Lower lobe of right lung (tissue), 2 donors: Measurements from ENCODE around the gene TRIP13. TPM values are rescaled to one million over a fixed set of nuclear protein-coding genes. Genes with fewer than 3 reads are reported as not detected.

ENCODE experiments used
- ATAC-seq, 2 donors: fragments of 200-7000 bp; cut with Tn5 transposase; one replicate each; pipeline ENCODE4 v1.9.1; 2020 to 2022; ENCODE audit warnings: mild to moderate bottlenecking in 2 of 2, moderate library complexity in 2 of 2
- DNase-seq: peaks from one replicate; pipeline ENCODE4 v3.0.0-alpha.2; 2020
- H3K27ac ChIP-seq: fragments of 200-600 bp; one replicate; pipeline ENCODE4 v1.8.0; 2022
- H3K27me3 ChIP-seq: fragments of 200-600 bp; one replicate; pipeline ENCODE4 v1.8.0; 2022; ENCODE audit warnings: low read depth
- H3K36me3 ChIP-seq: fragments of 200-600 bp; one replicate; pipeline ENCODE4 v1.8.0; 2022; ENCODE audit warnings: mild to moderate bottlenecking
- H3K4me1 ChIP-seq: fragments of 200-600 bp; one replicate; pipeline ENCODE4 v1.8.0; 2022
- H3K4me3 ChIP-seq: fragments of 200-600 bp; one replicate; pipeline ENCODE4 v1.8.0; 2022; ENCODE audit warnings: mild to moderate bottlenecking
- H3K9me3 ChIP-seq: fragments of 200-600 bp; one replicate; pipeline ENCODE4 v1.8.0; 2022
- CTCF ChIP-seq: fragments of 200-600 bp; IDR thresholded peaks from one replicate; pipeline ENCODE4 v1.8.0; 2022; ENCODE audit warnings: antibody characterized with exemption, mild to moderate bottlenecking
- intact Hi-C: fragments of 100-400 bp; cut with DNase I; formaldehyde crosslinking; loops from one replicate; pipeline ENCODE4 v1.11.0; 2022
- total RNA-seq: library from RNA; stranded (reverse); fragmentation: NEBNext Ultra II Directional; extraction: Animal tissue kit (Norgen Biotek cat#: 25700); gene quantifications from one replicate; pipeline ENCODE4 v1.2.1, GENCODE V29; 2021
- donor health status: DM: no; HTN: yes; CAD: no; lungs with severe emphysema.

The TRIP13 gene
- total RNA-seq, 1 donor from 2014 or later: 1.0 TPM

- no peak overlapping the region for H3K4me3 ChIP-seq
- intact Hi-C loops: no loop called here
- peaks cover 19% of the 10 kb centered on the region for H3K27me3 ChIP-seq
- no peak for DNase-seq
- H3K36me3 ChIP-seq: no peaks in the 10 kb centered on the region
- no peak overlapping the region for H3K27ac ChIP-seq
- TF ChIP-seq CTCF: no peak
- no peaks in the 10 kb centered on the region for H3K4me1 ChIP-seq
- no peak for ATAC-seq
- no peaks in the 10 kb centered on the region for H3K9me3 ChIP-seq
Measured at GRCh38 chr5:966345-966710, 73.6 kb downstream of the TRIP13 start.

DNA sequence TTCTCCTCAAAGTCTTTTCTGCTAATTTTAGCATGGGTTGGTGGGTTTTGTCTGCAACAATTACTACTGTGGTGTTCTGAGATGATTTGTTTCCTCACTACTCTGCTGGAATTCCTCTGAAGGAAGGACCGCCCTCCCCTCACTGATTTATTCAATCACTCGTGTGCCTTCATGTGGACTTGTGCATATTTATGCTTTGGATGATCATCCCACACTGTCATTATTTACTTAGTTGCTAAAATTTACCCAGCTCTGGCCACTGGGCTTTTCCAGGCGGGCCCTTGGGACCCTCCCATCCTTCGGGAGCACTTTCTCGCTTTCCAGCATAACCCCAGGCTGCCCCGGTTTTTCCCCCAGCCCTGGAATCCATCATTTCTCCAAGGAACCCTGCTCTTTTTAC lies 74.3 kb downstream of the TRIP13 start:
- no peaks in the 10 kb centered on the region for H3K36me3 ChIP-seq
- ATAC-seq: no peak
- H3K27me3 ChIP-seq: peaks cover 19% of the 10 kb centered on the region
- no peak for DNase-seq
- H3K4me1 ChIP-seq: no peaks in the 10 kb centered on the region
- no peak for TF ChIP-seq CTCF
- no peak overlapping the region for H3K4me3 ChIP-seq
- intact Hi-C loops: no loop called here
- no peaks in the 10 kb centered on the region for H3K9me3 ChIP-seq
- no peak overlapping the region for H3K27ac ChIP-seq

Other genes with a start within 250 kb of the TRIP13 start
- gene TPPP, start 199.5 kb upstream of the TRIP13 start, total RNA-seq: 16.2 TPM
- 14.9 TPM for gene ZDHHC11B, start 108.2 kb upstream of the TRIP13 start, total RNA-seq
- 28.7 TPM for gene ZDHHC11, start 41.9 kb upstream of the TRIP13 start, total RNA-seq
- gene BRD9, start 83 bp upstream of the TRIP13 start, total RNA-seq: 37.7 TPM
- 24.1 TPM for gene NKD2, start 115.9 kb downstream of the TRIP13 start, total RNA-seq
- 49.5 TPM for gene SLC12A7, start 219.2 kb downstream of the TRIP13 start, total RNA-seq